WTC11 (cell line): ENCODE results near the gene IL20. TPM values are rescaled to one million over a fixed set of nuclear protein-coding genes. Genes with fewer than 3 reads are reported as not detected.

Experiments used
- ATAC-seq: fragments of 200-7000 bp; cut with Tn5 transposase; 2 replicates; pipeline ENCODE4 v1.10.0; 2021; ENCODE audit warnings: mild to moderate bottlenecking, moderate library complexity
- CTCF ChIA-PET: fragments of 300-600 bp; sonication (Branson Sonifier 250); formaldehyde crosslinking; loops from one replicate; lab custom pipeline; 2021; ENCODE audit warnings: antibody characterized with exemption; lab: Charles Lee
- POLR2A ChIA-PET: fragments of 350-600 bp; sonication (Branson Sonifier 250); formaldehyde crosslinking; loops from one replicate; lab custom pipeline; 2021; ENCODE audit warnings: antibody characterized with exemption; lab: Charles Lee
- DNase-seq: peaks from one replicate; pipeline ENCODE4 v3.0.0; 2021; ENCODE audit warnings: low spot score
- H3K27ac Mint-ChIP-seq: 2 replicates; pipeline ENCODE4 v1.8.0; 2021; ENCODE audit warnings: mixed read lengths
- H3K27me3 Mint-ChIP-seq: 2 replicates; pipeline ENCODE4 v1.8.0; 2021; ENCODE audit warnings: low read depth, mild to moderate bottlenecking, moderate library complexity, mixed read lengths
- H3K36me3 Mint-ChIP-seq: 2 replicates; pipeline ENCODE4 v1.8.0; 2021; ENCODE audit warnings: mixed read lengths
- H3K4me1 Mint-ChIP-seq: 2 replicates; pipeline ENCODE4 v1.8.0; 2022; ENCODE audit warnings: mixed read lengths
- H3K4me3 Mint-ChIP-seq: 2 replicates; pipeline ENCODE4 v1.8.0; 2021; ENCODE audit warnings: mild to moderate bottlenecking, moderate library complexity, mixed read lengths
- H3K9me3 Mint-ChIP-seq: 2 replicates; pipeline ENCODE4 v1.8.0; 2021; ENCODE audit warnings: mixed read lengths
- ATF1 ChIP-seq: sonication (generic); formaldehyde crosslinking; IDR thresholded peaks from 2 replicates; pipeline ENCODE4 v1.8.1; 2023; ENCODE audit warnings: mild to moderate bottlenecking, moderate library complexity, missing genetic modification reagents
- ELF4 ChIP-seq: sonication (generic); formaldehyde crosslinking; IDR thresholded peaks from 2 replicates; pipeline ENCODE4 v1.8.1; 2022; ENCODE audit warnings: low read depth, mild to moderate bottlenecking, moderate library complexity, missing genetic modification reagents
- GABPB1 ChIP-seq: sonication (generic); formaldehyde crosslinking; IDR thresholded peaks from 2 replicates; pipeline ENCODE4 v1.8.1; 2023; ENCODE audit warnings: mild to moderate bottlenecking, missing genetic modification reagents
- GRHL2 ChIP-seq: fragments of 250-450 bp; sonication (Bioruptor Pico); IDR thresholded peaks from 2 replicates; pipeline ENCODE4 v1.8.0; 2022; ENCODE audit warnings: mild to moderate bottlenecking, moderate library complexity; ENCODE audit not compliant: insufficient replicate concordance, severe bottlenecking
- NR1H2 ChIP-seq: sonication (generic); formaldehyde crosslinking; IDR thresholded peaks from 2 replicates; pipeline ENCODE4 v1.9.0; 2021; ENCODE audit warnings: mild to moderate bottlenecking, moderate library complexity, missing genetic modification reagents
- PRRX2 ChIP-seq: fragments of 250-450 bp; sonication (Bioruptor Pico); IDR thresholded peaks from 2 replicates; pipeline ENCODE4 v1.8.0; 2021; ENCODE audit warnings: mild to moderate bottlenecking
- RELA ChIP-seq: sonication (generic); formaldehyde crosslinking; IDR thresholded peaks from 2 replicates; pipeline ENCODE4 v1.8.1; 2022; ENCODE audit warnings: missing genetic modification reagents, mild to moderate bottlenecking, borderline replicate concordance
- ZNF138 ChIP-seq: sonication (generic); formaldehyde crosslinking; conservative IDR thresholded peaks from 2 replicates; pipeline ENCODE4 v1.8.1; 2022; ENCODE audit warnings: mild to moderate bottlenecking, moderate library complexity, missing genetic modification reagents
- ZNF317 ChIP-seq: sonication (generic); formaldehyde crosslinking; IDR thresholded peaks from 2 replicates; pipeline ENCODE4 v1.8.1; 2023; ENCODE audit warnings: low read depth, mild to moderate bottlenecking, moderate library complexity, missing genetic modification reagents, borderline replicate concordance
- total RNA-seq: library from RNA; stranded (reverse); gene quantifications from 3 replicates; pipeline ENCODE4 v1.2.3, GENCODE V29; 2021
- TF ChIP-seq, protein P1 (sequence below): fragments of 200-600 bp; IDR thresholded peaks from 2 replicates; pipeline ENCODE4 v1.8.0; 2022; ENCODE audit warnings: antibody characterized with exemption
- TF ChIP-seq, protein P2 (sequence below): sonication (generic); formaldehyde crosslinking; IDR thresholded peaks from 2 replicates; pipeline ENCODE4 v1.8.1; 2023; ENCODE audit warnings: mild to moderate bottlenecking, missing genetic modification reagents
- TF ChIP-seq, protein P3 (sequence below): fragments of 250-450 bp; sonication (Bioruptor Pico); IDR thresholded peaks from 2 replicates; pipeline ENCODE4 v2.1.2; 2022; ENCODE audit warnings: mild to moderate bottlenecking, moderate library complexity
- TF ChIP-seq, protein P4 (sequence below): sonication (generic); formaldehyde crosslinking; IDR thresholded peaks from 2 replicates; pipeline ENCODE4 v1.8.0; 2023; ENCODE audit warnings: mild to moderate bottlenecking, missing genetic modification reagents
- TF ChIP-seq, protein P5 (sequence below): sonication (generic); formaldehyde crosslinking; IDR thresholded peaks from 2 replicates; pipeline ENCODE4 v1.8.0; 2022; ENCODE audit warnings: missing genetic modification reagents
- TF ChIP-seq, protein P6 (sequence below): sonication (generic); formaldehyde crosslinking; conservative IDR thresholded peaks from 2 replicates; pipeline ENCODE4 v1.8.1; 2022; ENCODE audit warnings: mild to moderate bottlenecking, missing genetic modification reagents
- TF ChIP-seq, protein P7 (sequence below): sonication (generic); formaldehyde crosslinking; IDR thresholded peaks from 2 replicates; pipeline ENCODE4 v1.8.1; 2023; ENCODE audit warnings: mild to moderate bottlenecking, moderate library complexity, missing genetic modification reagents
- TF ChIP-seq, protein P8 (sequence below): sonication (generic); formaldehyde crosslinking; IDR thresholded peaks from 2 replicates; pipeline ENCODE4 v1.8.1; 2023; ENCODE audit warnings: mild to moderate bottlenecking, missing genetic modification reagents

IL20 gene
- total RNA-seq, 1 experiment from 2014 or later = not detected

DNA sequence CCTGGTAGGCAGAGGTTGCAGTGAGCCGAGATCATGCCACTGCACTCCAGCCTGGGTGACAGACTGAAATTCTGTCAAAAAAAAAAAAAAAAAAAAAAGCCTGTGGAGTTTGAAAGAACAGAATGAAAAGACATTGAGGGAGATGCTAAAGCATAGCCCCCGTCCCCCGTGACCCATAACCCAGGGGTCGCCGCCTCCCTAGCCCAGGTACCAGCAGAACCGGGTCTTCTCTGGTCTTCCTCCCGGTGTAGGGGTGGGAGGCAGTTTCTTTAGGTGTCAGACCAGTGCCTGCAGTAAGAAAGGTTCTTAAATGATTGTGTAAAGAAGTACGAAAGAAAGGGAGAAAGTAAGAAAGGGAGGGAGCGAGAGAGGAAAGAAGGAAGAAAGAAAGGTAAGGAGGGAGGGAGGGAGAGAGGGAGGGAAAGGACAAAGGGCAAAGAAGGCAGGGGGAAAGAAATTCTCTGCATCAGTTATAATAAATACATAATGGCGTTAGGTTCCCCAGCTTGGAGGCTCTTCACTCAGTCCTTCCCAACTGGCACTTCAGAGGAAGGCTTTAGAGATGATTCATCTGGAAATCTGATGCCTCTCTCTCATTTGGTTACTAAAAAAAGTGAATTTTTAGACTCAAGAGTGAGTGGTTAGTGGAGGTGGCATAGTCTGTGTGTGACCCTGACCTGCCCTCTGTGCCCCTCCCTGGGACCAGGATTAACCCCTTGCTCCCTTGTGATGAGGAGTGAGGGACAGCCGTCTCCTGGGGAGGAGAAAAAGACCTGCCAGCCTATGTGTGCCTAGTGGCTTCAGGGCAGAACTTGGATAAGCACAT is 32.9 kb downstream of the IL20 start:
- TF ChIP-seq ATF1 (no peak), ZNF138 (CRISPR knock-in tag) (no peak), ELF4 (no peak), PRRX2 (CRISPR knock-in tag) (no peak), ZNF317 (CRISPR knock-in tag) (no peak), RELA (CRISPR knock-in tag) (no peak), GABPB1 (CRISPR knock-in tag) (no peak), GRHL2 (CRISPR knock-in tag) (no peak), NR1H2 (CRISPR knock-in tag) (no peak)
- TF ChIP-seq, protein P1, sequence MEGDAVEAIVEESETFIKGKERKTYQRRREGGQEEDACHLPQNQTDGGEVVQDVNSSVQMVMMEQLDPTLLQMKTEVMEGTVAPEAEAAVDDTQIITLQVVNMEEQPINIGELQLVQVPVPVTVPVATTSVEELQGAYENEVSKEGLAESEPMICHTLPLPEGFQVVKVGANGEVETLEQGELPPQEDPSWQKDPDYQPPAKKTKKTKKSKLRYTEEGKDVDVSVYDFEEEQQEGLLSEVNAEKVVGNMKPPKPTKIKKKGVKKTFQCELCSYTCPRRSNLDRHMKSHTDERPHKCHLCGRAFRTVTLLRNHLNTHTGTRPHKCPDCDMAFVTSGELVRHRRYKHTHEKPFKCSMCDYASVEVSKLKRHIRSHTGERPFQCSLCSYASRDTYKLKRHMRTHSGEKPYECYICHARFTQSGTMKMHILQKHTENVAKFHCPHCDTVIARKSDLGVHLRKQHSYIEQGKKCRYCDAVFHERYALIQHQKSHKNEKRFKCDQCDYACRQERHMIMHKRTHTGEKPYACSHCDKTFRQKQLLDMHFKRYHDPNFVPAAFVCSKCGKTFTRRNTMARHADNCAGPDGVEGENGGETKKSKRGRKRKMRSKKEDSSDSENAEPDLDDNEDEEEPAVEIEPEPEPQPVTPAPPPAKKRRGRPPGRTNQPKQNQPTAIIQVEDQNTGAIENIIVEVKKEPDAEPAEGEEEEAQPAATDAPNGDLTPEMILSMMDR = no peak
- TF ChIP-seq, protein P2, sequence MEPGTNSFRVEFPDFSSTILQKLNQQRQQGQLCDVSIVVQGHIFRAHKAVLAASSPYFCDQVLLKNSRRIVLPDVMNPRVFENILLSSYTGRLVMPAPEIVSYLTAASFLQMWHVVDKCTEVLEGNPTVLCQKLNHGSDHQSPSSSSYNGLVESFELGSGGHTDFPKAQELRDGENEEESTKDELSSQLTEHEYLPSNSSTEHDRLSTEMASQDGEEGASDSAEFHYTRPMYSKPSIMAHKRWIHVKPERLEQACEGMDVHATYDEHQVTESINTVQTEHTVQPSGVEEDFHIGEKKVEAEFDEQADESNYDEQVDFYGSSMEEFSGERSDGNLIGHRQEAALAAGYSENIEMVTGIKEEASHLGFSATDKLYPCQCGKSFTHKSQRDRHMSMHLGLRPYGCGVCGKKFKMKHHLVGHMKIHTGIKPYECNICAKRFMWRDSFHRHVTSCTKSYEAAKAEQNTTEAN (CRISPR knock-in tag) = no peak
- TF ChIP-seq, protein P3, sequence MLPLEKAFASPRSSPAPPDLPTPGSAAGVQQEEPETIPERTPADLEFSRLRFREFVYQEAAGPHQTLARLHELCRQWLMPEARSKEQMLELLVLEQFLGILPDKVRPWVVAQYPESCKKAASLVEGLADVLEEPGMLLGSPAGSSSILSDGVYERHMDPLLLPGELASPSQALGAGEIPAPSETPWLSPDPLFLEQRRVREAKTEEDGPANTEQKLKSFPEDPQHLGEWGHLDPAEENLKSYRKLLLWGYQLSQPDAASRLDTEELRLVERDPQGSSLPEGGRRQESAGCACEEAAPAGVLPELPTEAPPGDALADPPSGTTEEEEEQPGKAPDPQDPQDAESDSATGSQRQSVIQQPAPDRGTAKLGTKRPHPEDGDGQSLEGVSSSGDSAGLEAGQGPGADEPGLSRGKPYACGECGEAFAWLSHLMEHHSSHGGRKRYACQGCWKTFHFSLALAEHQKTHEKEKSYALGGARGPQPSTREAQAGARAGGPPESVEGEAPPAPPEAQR = no peak
- TF ChIP-seq, protein P4, sequence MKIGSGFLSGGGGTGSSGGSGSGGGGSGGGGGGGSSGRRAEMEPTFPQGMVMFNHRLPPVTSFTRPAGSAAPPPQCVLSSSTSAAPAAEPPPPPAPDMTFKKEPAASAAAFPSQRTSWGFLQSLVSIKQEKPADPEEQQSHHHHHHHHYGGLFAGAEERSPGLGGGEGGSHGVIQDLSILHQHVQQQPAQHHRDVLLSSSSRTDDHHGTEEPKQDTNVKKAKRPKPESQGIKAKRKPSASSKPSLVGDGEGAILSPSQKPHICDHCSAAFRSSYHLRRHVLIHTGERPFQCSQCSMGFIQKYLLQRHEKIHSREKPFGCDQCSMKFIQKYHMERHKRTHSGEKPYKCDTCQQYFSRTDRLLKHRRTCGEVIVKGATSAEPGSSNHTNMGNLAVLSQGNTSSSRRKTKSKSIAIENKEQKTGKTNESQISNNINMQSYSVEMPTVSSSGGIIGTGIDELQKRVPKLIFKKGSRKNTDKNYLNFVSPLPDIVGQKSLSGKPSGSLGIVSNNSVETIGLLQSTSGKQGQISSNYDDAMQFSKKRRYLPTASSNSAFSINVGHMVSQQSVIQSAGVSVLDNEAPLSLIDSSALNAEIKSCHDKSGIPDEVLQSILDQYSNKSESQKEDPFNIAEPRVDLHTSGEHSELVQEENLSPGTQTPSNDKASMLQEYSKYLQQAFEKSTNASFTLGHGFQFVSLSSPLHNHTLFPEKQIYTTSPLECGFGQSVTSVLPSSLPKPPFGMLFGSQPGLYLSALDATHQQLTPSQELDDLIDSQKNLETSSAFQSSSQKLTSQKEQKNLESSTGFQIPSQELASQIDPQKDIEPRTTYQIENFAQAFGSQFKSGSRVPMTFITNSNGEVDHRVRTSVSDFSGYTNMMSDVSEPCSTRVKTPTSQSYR = no peak
- TF ChIP-seq, protein P5, sequence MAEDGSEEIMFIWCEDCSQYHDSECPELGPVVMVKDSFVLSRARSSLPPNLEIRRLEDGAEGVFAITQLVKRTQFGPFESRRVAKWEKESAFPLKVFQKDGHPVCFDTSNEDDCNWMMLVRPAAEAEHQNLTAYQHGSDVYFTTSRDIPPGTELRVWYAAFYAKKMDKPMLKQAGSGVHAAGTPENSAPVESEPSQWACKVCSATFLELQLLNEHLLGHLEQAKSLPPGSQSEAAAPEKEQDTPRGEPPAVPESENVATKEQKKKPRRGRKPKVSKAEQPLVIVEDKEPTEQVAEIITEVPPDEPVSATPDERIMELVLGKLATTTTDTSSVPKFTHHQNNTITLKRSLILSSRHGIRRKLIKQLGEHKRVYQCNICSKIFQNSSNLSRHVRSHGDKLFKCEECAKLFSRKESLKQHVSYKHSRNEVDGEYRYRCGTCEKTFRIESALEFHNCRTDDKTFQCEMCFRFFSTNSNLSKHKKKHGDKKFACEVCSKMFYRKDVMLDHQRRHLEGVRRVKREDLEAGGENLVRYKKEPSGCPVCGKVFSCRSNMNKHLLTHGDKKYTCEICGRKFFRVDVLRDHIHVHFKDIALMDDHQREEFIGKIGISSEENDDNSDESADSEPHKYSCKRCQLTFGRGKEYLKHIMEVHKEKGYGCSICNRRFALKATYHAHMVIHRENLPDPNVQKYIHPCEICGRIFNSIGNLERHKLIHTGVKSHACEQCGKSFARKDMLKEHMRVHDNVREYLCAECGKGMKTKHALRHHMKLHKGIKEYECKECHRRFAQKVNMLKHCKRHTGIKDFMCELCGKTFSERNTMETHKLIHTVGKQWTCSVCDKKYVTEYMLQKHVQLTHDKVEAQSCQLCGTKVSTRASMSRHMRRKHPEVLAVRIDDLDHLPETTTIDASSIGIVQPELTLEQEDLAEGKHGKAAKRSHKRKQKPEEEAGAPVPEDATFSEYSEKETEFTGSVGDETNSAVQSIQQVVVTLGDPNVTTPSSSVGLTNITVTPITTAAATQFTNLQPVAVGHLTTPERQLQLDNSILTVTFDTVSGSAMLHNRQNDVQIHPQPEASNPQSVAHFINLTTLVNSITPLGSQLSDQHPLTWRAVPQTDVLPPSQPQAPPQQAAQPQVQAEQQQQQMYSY (CRISPR knock-in tag) = no peak
- TF ChIP-seq, protein P6, sequence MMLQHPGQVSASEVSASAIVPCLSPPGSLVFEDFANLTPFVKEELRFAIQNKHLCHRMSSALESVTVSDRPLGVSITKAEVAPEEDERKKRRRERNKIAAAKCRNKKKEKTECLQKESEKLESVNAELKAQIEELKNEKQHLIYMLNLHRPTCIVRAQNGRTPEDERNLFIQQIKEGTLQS (CRISPR knock-in tag) = no peak
- TF ChIP-seq, protein P7, sequence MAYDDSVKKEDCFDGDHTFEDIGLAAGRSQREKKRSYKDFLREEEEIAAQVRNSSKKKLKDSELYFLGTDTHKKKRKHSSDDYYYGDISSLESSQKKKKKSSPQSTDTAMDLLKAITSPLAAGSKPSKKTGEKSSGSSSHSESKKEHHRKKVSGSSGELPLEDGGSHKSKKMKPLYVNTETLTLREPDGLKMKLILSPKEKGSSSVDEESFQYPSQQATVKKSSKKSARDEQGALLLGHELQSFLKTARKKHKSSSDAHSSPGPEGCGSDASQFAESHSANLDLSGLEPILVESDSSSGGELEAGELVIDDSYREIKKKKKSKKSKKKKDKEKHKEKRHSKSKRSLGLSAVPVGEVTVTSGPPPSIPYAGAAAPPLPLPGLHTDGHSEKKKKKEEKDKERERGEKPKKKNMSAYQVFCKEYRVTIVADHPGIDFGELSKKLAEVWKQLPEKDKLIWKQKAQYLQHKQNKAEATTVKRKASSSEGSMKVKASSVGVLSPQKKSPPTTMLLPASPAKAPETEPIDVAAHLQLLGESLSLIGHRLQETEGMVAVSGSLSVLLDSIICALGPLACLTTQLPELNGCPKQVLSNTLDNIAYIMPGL = no peak
- TF ChIP-seq, protein P8, sequence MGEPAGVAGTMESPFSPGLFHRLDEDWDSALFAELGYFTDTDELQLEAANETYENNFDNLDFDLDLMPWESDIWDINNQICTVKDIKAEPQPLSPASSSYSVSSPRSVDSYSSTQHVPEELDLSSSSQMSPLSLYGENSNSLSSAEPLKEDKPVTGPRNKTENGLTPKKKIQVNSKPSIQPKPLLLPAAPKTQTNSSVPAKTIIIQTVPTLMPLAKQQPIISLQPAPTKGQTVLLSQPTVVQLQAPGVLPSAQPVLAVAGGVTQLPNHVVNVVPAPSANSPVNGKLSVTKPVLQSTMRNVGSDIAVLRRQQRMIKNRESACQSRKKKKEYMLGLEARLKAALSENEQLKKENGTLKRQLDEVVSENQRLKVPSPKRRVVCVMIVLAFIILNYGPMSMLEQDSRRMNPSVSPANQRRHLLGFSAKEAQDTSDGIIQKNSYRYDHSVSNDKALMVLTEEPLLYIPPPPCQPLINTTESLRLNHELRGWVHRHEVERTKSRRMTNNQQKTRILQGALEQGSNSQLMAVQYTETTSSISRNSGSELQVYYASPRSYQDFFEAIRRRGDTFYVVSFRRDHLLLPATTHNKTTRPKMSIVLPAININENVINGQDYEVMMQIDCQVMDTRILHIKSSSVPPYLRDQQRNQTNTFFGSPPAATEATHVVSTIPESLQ (CRISPR knock-in tag) = no peak
- POLR2A ChIA-PET = no interaction called here
- CTCF ChIA-PET = no interaction called here
- Mint-ChIP-seq H3K36me3 (no peaks in the 10 kb centered on the region), H3K4me1 (peaks cover 5% of the 10 kb centered on the region; the same call in 1 of the 2 replicates), H3K4me3 (no peak overlapping the region), H3K27ac (no peak overlapping the region; the same call in 1 of the 2 replicates), H3K27me3 (no peaks in the 10 kb centered on the region), H3K9me3 (no peaks in the 10 kb centered on the region)
- no peak for DNase-seq
- ATAC-seq = no peak
